ENCODE data around the gene DPH6. TPM values are rescaled to one million over a fixed set of nuclear protein-coding genes. Genes with fewer than 3 reads are reported as not detected.
A peak's percentile ranks its signal among the peaks of the same experiment; 100 is the strongest.

Gene DPH6
- total RNA-seq, 2 experiments from 2014 or later: 7.0 to 8.0 TPM

- no peaks in the 10 kb centered on the region for H3K4me1 ChIP-seq (ENCODE audit: insufficient read depth, low read length)
- ATAC-seq (ENCODE audit: poor library complexity): no peak
- no peak overlapping the region for H3K4me3 ChIP-seq (ENCODE audit: low read length)
- intact Hi-C loops (cut with DNase I, micrococcal nuclease): no loop called here
- peaks cover 51% of the 10 kb centered on the region for H3K36me3 Mint-ChIP-seq (ENCODE audit: low read depth)
- peaks cover 11 to 14% of the 10 kb centered on the region in 2 experiments for H3K9me3 ChIP-seq (ENCODE audit: control insufficient read depth in 1 of 2, insufficient read depth in 1 of 2, low read length in 2 of 2)
- no peak overlapping the region for H3K27ac ChIP-seq (ENCODE audit: low read depth in 1 of 2, low read length in 2 of 2)
- peaks cover 4% of the 10 kb centered on the region for H3K36me3 ChIP-seq (ENCODE audit: insufficient read depth, low read length)
- ChIA-PET CTCF (no interaction called here), POLR2A (no interaction called here)
- H3K27me3 Mint-ChIP-seq: no peaks in the 10 kb centered on the region
- no peak for DNase-seq
- H3K27me3 ChIP-seq (ENCODE audit: control insufficient read depth in 1 of 2, insufficient read depth in 2 of 2, low read length in 2 of 2): no peaks in the 10 kb centered on the region
- peaks cover 10% of the 10 kb centered on the region for H3K9me3 Mint-ChIP-seq
- no peak overlapping the region for H3K4me3 Mint-ChIP-seq
- TF ChIP-seq CTCF (IDR thresholded peaks at IDR 0.05): no peak
- no peak overlapping the region for H3K27ac Mint-ChIP-seq
- H3K4me1 Mint-ChIP-seq (ENCODE audit: low read depth): no peaks in the 10 kb centered on the region
These were observed 61.6 kb downstream of the DPH6 start for GRCh38 chr15:35484231-35484945.

GRCh38 chr15:35481992-35482391 lies 64.0 kb downstream of the DPH6 start:
- no peak for ATAC-seq (ENCODE audit: poor library complexity)
- no peaks in the 10 kb centered on the region for H3K4me1 Mint-ChIP-seq (ENCODE audit: low read depth)
- CTCF ChIA-PET: interaction anchor here (1.2 kb wide), 1 partner anchor 9 kb away, joined by 3 read pairs; no protein-coding TSS in a partner anchor

GRCh38 chr15:35481064-35481463 lies 64.9 kb downstream of the DPH6 start:
- Histone ChIP-seq H3K4me1 (ENCODE audit: insufficient read depth, low read length) (no peaks in the 10 kb centered on the region), H3K27ac (ENCODE audit: low read depth in 1 of 2, low read length in 2 of 2) (no peak overlapping the region), H3K36me3 (ENCODE audit: insufficient read depth, low read length) (no peaks in the 10 kb centered on the region), H3K4me3 (ENCODE audit: low read length) (no peak overlapping the region), H3K27me3 (ENCODE audit: control insufficient read depth in 1 of 2, insufficient read depth in 2 of 2, low read length in 2 of 2) (no peaks in the 10 kb centered on the region), H3K9me3 (ENCODE audit: control insufficient read depth in 1 of 2, insufficient read depth in 1 of 2, low read length in 2 of 2) (no peaks in the 10 kb centered on the region)
- Mint-ChIP-seq H3K4me1 (ENCODE audit: low read depth) (no peaks in the 10 kb centered on the region), H3K4me3 (no peak overlapping the region), H3K27ac (no peak overlapping the region), H3K36me3 (ENCODE audit: low read depth) (peaks cover 19% of the 10 kb centered on the region), H3K27me3 (no peaks in the 10 kb centered on the region), H3K9me3 (no peaks in the 10 kb centered on the region)
- POLR2A ChIA-PET: no interaction called here
- ATAC-seq (ENCODE audit: poor library complexity) (no peak), DNase-seq (peak in 1 of 14 experiments; percentile 1)
- intact Hi-C loops (cut with DNase I, micrococcal nuclease): no loop called here
- CTCF ChIA-PET: no interaction called here
- no peak for TF ChIP-seq CTCF (IDR thresholded peaks at IDR 0.05)

More at GRCh38 chr15:35481992-35482391, 64.0 kb downstream of the DPH6 start:
- Mint-ChIP-seq H3K9me3 (peaks cover 2% of the 10 kb centered on the region), H3K27ac (no peak overlapping the region), H3K4me3 (no peak overlapping the region), H3K27me3 (no peaks in the 10 kb centered on the region), H3K36me3 (ENCODE audit: low read depth) (peaks cover 28% of the 10 kb centered on the region)
- TF ChIP-seq CTCF (IDR thresholded peaks at IDR 0.05): no peak
- POLR2A ChIA-PET: interaction anchor here (0.6 kb wide), 1 partner anchor 484 kb away, joined by 3 read pairs; no protein-coding TSS in a partner anchor
- Histone ChIP-seq H3K27ac (ENCODE audit: low read depth in 1 of 2, low read length in 2 of 2) (no peak overlapping the region), H3K27me3 (ENCODE audit: control insufficient read depth in 1 of 2, insufficient read depth in 2 of 2, low read length in 2 of 2) (no peaks in the 10 kb centered on the region), H3K4me1 (ENCODE audit: insufficient read depth, low read length) (no peaks in the 10 kb centered on the region), H3K36me3 (ENCODE audit: insufficient read depth, low read length) (no peaks in the 10 kb centered on the region), H3K4me3 (ENCODE audit: low read length) (no peak overlapping the region), H3K9me3 (ENCODE audit: control insufficient read depth in 1 of 2, insufficient read depth in 1 of 2, low read length in 2 of 2) (peaks cover 3 to 4% of the 10 kb centered on the region in 2 experiments)
- peak in 1 of 14 experiments; percentile 19 for DNase-seq
- intact Hi-C loops (cut with DNase I, micrococcal nuclease): no loop called here

Measured in CD4-positive, alpha-beta T cell (primary cell).